OCI-LY3 (cell line): ENCODE results near the gene DOCK11.
A peak's percentile ranks its signal among the peaks of the same experiment; 100 is the strongest.

Experiments
- H2AFZ ChIP-seq: fragments of 200-600, 300-600 bp; shearing (Covaris generic); 2 replicates; pipeline ENCODE4 v1.6.0; 2014; ENCODE audit warnings: antibody characterized with exemption, low read depth, low read length
- H3K27ac ChIP-seq: fragments of 200-600, 300-600 bp; sonication (generic); 2 replicates; pipeline ENCODE4 v1.5.1; 2014; ENCODE audit warnings: mild to moderate bottlenecking, low read length, moderate library complexity, mixed read lengths
- H3K27me3 ChIP-seq: fragments of 200-600, 300-600 bp; sonication (generic); 2 replicates; pipeline ENCODE4 v1.6.1; 2014; ENCODE audit warnings: low read depth, low read length, mixed read lengths
- H3K36me3 ChIP-seq: fragments of 200-600, 300-600 bp; sonication (generic); replicated peaks from 2 replicates; pipeline ENCODE3; 2014; ENCODE audit warnings: low read depth, low read length, mixed read lengths
- H3K4me1 ChIP-seq: fragments of 300-600, 200-600 bp; sonication (generic); 2 replicates; pipeline ENCODE4 v1.6.1; 2014; ENCODE audit warnings: low read length, mixed read lengths
- H3K4me2 ChIP-seq: fragments of 200-600, 300-600 bp; sonication (generic); 2 replicates; pipeline ENCODE4 v1.6.1; 2014; ENCODE audit warnings: low read length, mixed read lengths
- H3K4me3 ChIP-seq: fragments of 300-600, 200-600 bp; sonication (generic); 2 replicates; pipeline ENCODE4 v1.5.1; 2014; ENCODE audit warnings: antibody characterized with exemption, mild to moderate bottlenecking, low read length, moderate library complexity
- H3K79me2 ChIP-seq: fragments of 300-600, 200-600 bp; shearing (Covaris generic); 2 replicates; pipeline ENCODE4 v1.6.1; 2014; ENCODE audit warnings: mild to moderate bottlenecking, low read length, mixed read lengths
- H3K9ac ChIP-seq: fragments of 300-600, 200-600 bp; shearing (Covaris generic); 2 replicates; pipeline ENCODE4 v1.6.0; 2014; ENCODE audit warnings: mild to moderate bottlenecking, low read length, moderate library complexity
- H3K9me3 ChIP-seq: fragments of 200-600, 300-600 bp; shearing (Covaris generic); 2 replicates; pipeline ENCODE4 v1.6.1; 2014; ENCODE audit warnings: low read length, mixed read lengths; ENCODE audit not compliant: insufficient read depth
- H4K20me1 ChIP-seq: fragments of 200-600, 300-600 bp; sonication (generic); 2 replicates; pipeline ENCODE4 v1.6.1; 2016; ENCODE audit warnings: low read length, mixed read lengths; ENCODE audit not compliant: insufficient read depth
- CTCF ChIP-seq: fragments of 200-600, 300-600 bp; sonication (generic); IDR thresholded peaks from 2 replicates; pipeline ENCODE4 v1.5.1; 2014; ENCODE audit warnings: antibody characterized with exemption, low read length, low read depth
- EZH2phosphoT487 ChIP-seq: fragments of 200-600 bp; shearing (Covaris generic); IDR thresholded peaks from 2 replicates; pipeline ENCODE4 v1.6.1; 2018; ENCODE audit warnings: antibody characterized with exemption, mixed run types, low read depth

DOCK11 gene

GRCh38 chrX:118493016-118493415 lies 2.6 kb upstream of the DOCK11 start:
- H4K20me1 ChIP-seq: no peaks in the 10 kb centered on the region
- TF ChIP-seq CTCF: no peak
- no peak for TF ChIP-seq EZH2phosphoT487
- H3K27ac ChIP-seq: no peak overlapping the region
- peaks cover 14% of the 10 kb centered on the region for H3K4me1 ChIP-seq
- H3K4me2 ChIP-seq: no peak overlapping the region
- no peaks in the 10 kb centered on the region for H3K9me3 ChIP-seq
- H3K4me3 ChIP-seq: no peak overlapping the region
- H3K27me3 ChIP-seq: no peaks in the 10 kb centered on the region
- H2AFZ ChIP-seq: no peak overlapping the region
- H3K36me3 ChIP-seq: no peaks in the 10 kb centered on the region
- H3K79me2 ChIP-seq: peaks cover 15% of the 10 kb centered on the region
- no peak overlapping the region for H3K9ac ChIP-seq

GRCh38 chrX:118493653-118494297 lies 1.8 kb upstream of the DOCK11 start:
- TF ChIP-seq CTCF (no peak), EZH2phosphoT487 (no peak)
- Histone ChIP-seq H3K27me3 (no peaks in the 10 kb centered on the region), H3K36me3 (no peaks in the 10 kb centered on the region), H3K4me3 (no peak overlapping the region), H3K4me2 (no peak overlapping the region), H3K79me2 (peaks cover 18% of the 10 kb centered on the region), H3K9ac (no peak overlapping the region), H3K27ac (no peak overlapping the region), H4K20me1 (no peaks in the 10 kb centered on the region), H3K9me3 (no peaks in the 10 kb centered on the region), H2AFZ (no peak overlapping the region), H3K4me1 (peaks cover 14% of the 10 kb centered on the region)

- peak overlapping the region; percentile 84 for H3K9ac ChIP-seq
- peak overlapping the region; percentile 99 for H3K4me3 ChIP-seq
These were observed 545 bp downstream of the DOCK11 start for GRCh38 chrX:118495958-118496762.

More at GRCh38 chrX:118495958-118496762, 545 bp downstream of the DOCK11 start:
- Histone ChIP-seq H3K27me3 (no peaks in the 10 kb centered on the region), H3K4me2 (peak overlapping the region; percentile 87), H3K9me3 (no peaks in the 10 kb centered on the region), H3K79me2 (peaks cover 18% of the 10 kb centered on the region), H4K20me1 (no peaks in the 10 kb centered on the region), H3K4me1 (peaks cover 14% of the 10 kb centered on the region), H3K36me3 (no peaks in the 10 kb centered on the region), H3K27ac (peak overlapping the region; percentile 34), H2AFZ (peak overlapping the region; percentile 90; the same call in 1 of the 2 replicates)
- TF ChIP-seq EZH2phosphoT487: no peak
- no peak for TF ChIP-seq CTCF
